Esophagus muscularis mucosa (tissue), 3 donors: ENCODE data around the gene ATRN.

ENCODE experiments used
- EP300 ChIP-seq: sonication (generic); formaldehyde crosslinking; IDR thresholded peaks from one replicate; pipeline ENCODE4 v1.6.1; 2017; ENCODE audit warnings: antibody characterized with exemption
- TF ChIP-seq, protein P1 (sequence below), 3 experiments: fragments of 200-600 bp in 2 of 3; fragments of 450-650 bp in 1 of 3; sonication (generic) in 2 of 3; IDR thresholded peaks; one replicate each; pipeline ENCODE4 v1.5.1; 2017 to 2019; ENCODE audit warnings: antibody characterized with exemption in 3 of 3, mild to moderate bottlenecking in 2 of 3, moderate library complexity in 1 of 3

DNA sequence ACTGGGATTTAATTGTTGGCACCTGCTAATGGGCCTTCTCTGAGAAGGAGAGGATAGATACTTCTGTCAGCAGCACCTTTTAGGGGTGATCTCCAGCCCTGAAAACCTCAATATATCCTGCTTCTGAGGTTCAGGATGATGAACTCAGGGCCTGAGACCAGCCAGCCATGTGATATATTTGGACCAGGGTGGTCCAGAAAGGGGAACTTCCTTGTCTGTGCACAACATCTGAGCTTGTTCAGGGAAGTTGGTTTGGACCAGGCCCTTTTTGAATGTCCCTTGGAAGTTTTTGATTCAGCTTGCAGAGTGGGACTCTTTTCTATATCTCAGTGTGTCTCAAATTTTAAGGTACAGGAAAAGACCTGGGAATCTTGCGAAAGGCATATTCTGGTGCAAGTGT lies 106.5 kb downstream of the ATRN start:
- TF ChIP-seq, protein P1, sequence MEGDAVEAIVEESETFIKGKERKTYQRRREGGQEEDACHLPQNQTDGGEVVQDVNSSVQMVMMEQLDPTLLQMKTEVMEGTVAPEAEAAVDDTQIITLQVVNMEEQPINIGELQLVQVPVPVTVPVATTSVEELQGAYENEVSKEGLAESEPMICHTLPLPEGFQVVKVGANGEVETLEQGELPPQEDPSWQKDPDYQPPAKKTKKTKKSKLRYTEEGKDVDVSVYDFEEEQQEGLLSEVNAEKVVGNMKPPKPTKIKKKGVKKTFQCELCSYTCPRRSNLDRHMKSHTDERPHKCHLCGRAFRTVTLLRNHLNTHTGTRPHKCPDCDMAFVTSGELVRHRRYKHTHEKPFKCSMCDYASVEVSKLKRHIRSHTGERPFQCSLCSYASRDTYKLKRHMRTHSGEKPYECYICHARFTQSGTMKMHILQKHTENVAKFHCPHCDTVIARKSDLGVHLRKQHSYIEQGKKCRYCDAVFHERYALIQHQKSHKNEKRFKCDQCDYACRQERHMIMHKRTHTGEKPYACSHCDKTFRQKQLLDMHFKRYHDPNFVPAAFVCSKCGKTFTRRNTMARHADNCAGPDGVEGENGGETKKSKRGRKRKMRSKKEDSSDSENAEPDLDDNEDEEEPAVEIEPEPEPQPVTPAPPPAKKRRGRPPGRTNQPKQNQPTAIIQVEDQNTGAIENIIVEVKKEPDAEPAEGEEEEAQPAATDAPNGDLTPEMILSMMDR (IDR thresholded peaks at IDR 0.05) = no peak
- no peak for TF ChIP-seq EP300
